GM21576 (cell line): Measurements from ENCODE around the gene ZNF506.
"Not testable (repeated sequence)": the region's sequence is repeated elsewhere in the genome, so short reads cannot be mapped to it uniquely, and the experiment has no call there.

ENCODE experiments used
- ATAC-seq: cut with Tn5 transposase; IDR thresholded peaks from one replicate; pipeline ENCODE4 v1.9.1; 2021; ENCODE audit warnings: mild to moderate bottlenecking, moderate library complexity; ENCODE audit not compliant: unreplicated experiment

ZNF506 gene

DNA sequence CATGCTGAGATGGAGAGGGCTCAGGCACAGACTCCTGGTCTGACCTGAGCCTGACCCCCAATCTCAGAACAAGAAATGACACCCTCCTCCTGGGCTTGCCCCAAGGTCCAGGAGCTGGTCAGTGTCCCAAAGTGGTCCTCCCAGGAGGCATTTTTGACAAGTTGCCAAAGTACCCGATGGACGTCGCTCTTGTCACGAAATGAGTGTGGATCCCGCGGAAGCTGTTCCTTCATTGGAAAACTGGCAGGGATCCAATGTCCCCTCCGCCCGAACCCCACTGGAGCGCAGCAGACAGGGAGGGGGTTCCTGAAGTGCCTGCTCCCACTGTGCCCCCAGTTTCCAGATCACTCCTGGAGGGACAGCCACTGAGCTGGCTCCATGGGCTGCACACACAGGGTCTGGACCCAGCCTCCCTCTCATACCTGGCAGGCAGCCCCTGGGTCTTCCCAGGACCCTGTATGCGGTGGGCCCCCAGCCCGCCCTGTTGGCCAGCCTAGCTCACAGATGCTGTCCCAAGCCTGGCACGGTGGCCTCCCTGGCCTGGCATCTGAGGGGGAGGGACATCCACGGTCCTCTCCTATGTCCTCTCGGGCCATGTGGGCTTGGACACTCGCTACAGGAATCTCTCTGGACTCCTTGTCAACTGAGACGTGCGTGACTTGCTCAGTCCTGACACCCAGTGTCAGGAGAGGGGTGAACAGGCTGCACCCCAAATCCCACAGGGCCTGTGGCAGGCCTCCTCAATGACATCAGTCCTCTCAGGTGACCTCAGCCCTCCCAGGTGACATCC, 75.9 kb downstream of the ZNF506 start:
- ATAC-seq = no peak

GRCh38 chr19:19744641-19745040, 76.9 kb downstream of the ZNF506 start:
- no peak for ATAC-seq

DNA sequence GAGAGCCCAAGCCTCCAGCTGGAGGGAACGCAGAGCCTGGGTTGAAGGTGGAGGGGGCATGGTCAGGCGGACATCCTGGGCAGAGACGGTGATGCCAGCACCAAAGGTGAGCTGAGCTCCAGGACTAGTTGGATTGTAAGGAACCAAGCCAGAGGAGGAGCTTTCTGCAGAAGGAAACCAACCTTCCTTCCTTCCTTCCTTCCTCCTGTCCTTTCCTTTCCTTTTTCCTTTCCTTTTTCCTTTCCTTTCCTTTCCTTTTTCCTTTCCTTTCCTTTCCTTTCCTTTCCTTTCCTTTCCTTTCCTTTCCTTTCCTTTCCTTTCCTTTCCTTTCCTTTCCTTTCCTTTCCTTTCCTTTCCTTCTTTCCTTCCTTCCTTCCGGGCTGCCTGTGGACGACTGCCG, 77.6 kb downstream of the ZNF506 start:
- not testable (repeated sequence) for ATAC-seq

DNA sequence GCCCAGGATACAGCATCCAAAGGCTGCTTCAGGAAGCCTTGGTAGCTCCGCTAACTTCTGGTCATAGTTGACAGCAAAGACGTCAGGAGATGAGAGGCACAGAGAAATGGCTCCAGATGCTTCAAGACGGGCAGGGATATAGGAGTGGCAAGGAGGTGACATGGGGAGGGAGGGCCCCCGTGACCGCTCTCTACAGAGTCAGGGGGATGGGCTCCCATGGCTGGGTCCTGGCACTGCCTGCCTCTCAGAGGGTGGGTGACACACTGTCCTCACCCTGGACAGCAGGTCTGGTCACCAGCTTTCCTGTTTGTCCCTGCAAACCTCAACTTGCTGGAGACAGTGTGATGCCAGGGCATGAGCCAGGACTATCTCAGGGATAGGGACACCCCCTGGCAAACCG, 78.4 kb downstream of the ZNF506 start:
- ATAC-seq = no peak

- no peak for ATAC-seq
Observed at GRCh38 chr19:19742773-19743172, 78.8 kb downstream of the ZNF506 start.
